Bronchial epithelial cell (primary cell): ENCODE data around the gene IPO13. TPM values are rescaled to one million over a fixed set of nuclear protein-coding genes. Genes with fewer than 3 reads are reported as not detected.

Experiments
- DNase-seq: peaks from one replicate; pipeline ENCODE4 v3.0.0-alpha.2; 2010; ENCODE audit warnings: low read depth
- FAIRE-seq: peaks from 2 replicates; lab custom pipeline; 2011; peaks lifted over from hg19 to GRCh38; lab: Jason Lieb, UNC
- H3K27me3 ChIP-seq: 2 replicates; pipeline ENCODE4 v1.5.1; 2011; ENCODE audit warnings: low read length; ENCODE audit not compliant: control insufficient read depth, insufficient read depth
- H3K36me3 ChIP-seq: 2 replicates; pipeline ENCODE4 v1.5.1; 2011; ENCODE audit warnings: low read length; ENCODE audit not compliant: control insufficient read depth, insufficient read depth
- H3K4me3 ChIP-seq: 2 replicates; pipeline ENCODE4 v1.5.1; 2011; ENCODE audit warnings: mild to moderate bottlenecking, low read depth, low read length, control low read depth
- total RNA-seq: library from RNA; depleted of rRNA; stranded (reverse); fragments of >200 nt; gene quantifications from 2 replicates; pipeline ENCODE4 v1.2.1, GENCODE V29; 2014
- TF ChIP-seq, protein P1 (sequence below): IDR thresholded peaks from 2 replicates; pipeline ENCODE4 v1.5.1; 2011; ENCODE audit warnings: mild to moderate bottlenecking, moderate library complexity, low read length, control low read depth, inconsistent platforms; ENCODE audit not compliant: insufficient read depth, severe bottlenecking

IPO13 gene
- total RNA-seq, 1 donor from 2014 or later = 13.2 TPM

DNA sequence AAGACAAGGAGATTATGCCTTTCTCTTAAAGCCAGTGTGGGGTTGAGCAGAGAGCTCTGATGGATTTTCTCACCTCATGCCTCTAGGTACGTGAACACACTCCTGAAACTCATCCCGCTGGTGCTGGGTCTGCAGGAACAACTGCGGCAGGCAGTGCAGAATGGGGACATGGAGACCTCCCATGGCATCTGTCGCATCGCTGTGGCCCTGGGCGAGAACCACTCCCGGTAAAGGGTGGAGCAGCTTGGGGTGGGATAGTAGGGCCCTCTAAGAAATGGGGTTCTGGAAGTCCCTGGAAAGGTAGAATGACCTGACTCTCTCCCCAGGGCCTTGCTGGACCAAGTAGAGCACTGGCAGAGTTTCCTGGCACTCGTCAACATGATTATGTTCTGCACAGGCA lies 9.5 kb downstream of the IPO13 start:
- Histone ChIP-seq H3K4me3 (no peak overlapping the region), H3K36me3 (peaks cover 12% of the 10 kb centered on the region), H3K27me3 (no peaks in the 10 kb centered on the region)
- DNase-seq (no peak), FAIRE-seq (no peak)
- TF ChIP-seq, protein P1, sequence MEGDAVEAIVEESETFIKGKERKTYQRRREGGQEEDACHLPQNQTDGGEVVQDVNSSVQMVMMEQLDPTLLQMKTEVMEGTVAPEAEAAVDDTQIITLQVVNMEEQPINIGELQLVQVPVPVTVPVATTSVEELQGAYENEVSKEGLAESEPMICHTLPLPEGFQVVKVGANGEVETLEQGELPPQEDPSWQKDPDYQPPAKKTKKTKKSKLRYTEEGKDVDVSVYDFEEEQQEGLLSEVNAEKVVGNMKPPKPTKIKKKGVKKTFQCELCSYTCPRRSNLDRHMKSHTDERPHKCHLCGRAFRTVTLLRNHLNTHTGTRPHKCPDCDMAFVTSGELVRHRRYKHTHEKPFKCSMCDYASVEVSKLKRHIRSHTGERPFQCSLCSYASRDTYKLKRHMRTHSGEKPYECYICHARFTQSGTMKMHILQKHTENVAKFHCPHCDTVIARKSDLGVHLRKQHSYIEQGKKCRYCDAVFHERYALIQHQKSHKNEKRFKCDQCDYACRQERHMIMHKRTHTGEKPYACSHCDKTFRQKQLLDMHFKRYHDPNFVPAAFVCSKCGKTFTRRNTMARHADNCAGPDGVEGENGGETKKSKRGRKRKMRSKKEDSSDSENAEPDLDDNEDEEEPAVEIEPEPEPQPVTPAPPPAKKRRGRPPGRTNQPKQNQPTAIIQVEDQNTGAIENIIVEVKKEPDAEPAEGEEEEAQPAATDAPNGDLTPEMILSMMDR = no peak

DNA sequence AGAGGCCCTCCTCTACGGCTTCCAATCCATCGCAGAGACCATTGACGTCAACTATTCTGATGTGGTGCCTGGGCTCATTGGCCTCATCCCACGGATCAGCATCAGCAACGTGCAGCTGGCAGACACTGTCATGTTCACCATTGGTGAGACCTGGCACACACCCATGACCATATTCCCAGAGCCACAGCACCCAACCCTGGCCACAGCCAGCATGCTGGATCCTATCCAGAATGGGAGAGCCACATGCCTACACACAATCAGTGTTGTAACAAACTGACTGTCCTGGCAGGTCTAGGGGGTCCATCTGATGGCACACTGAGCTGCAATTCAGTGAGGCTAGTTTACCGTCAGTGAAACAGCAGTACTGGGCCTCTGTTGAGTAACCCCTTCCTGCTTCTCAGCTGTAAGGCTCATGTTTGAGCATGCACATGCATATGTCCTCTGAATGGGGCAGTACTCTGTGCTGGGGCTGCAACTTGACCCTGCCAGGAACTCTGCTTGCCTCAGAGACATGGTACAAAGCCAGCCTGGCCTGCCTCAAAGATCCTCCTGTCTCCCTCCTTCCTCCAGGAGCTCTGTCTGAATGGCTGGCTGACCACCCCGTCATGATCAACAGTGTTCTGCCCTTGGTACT lies 10.8 kb downstream of the IPO13 start:
- Histone ChIP-seq H3K36me3 (peaks cover 18% of the 10 kb centered on the region), H3K27me3 (no peaks in the 10 kb centered on the region), H3K4me3 (no peak overlapping the region)
- TF ChIP-seq, protein P1 = no peak
- FAIRE-seq (peak; percentile 97), DNase-seq (peak; percentile 78)

DNA sequence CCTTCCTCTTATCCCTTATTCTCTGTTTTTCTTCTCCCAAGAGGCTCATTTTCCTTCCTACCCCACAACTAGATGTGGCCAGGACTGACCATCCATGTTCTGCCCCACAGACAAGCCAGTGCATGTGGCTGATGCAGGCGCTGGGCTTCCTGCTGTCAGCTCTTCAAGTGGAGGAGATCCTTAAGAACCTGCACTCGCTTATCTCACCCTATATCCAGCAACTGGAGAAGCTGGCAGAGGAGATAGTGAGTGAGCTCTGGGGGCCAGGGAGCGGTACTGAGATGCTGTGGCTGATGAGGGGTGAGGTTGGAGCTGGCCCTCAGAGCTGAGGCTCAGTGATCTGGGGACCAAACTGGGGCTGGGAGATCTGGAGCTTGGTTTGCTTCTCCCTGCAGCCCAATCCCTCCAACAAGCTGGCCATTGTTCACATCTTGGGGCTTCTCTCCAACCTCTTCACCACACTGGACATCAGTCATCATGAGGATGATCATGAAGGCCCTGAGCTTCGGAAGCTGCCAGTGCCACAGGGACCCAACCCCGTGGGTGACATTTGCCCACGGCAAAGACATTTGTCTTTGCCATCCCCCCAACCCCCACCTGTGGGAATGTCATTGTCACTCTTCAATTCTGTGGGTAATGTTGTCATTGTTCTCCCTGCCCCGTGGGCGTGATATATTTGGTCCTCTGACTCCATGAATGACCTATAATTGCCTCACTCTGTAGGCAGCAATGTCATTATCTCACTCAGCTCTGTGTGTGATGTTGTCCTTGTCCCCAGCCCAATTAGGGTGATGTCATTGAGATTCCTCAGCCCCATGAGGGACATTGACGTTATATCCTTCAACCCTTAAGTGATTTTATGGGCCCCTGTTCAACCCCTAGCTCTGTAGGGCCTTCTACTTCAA lies 11.9 kb downstream of the IPO13 start:
- DNase-seq = no peak
- TF ChIP-seq, protein P1 = no peak
- no peak overlapping the region for H3K4me3 ChIP-seq
- peaks cover 20% of the 10 kb centered on the region for H3K36me3 ChIP-seq
- peak; percentile 52 for FAIRE-seq
- no peaks in the 10 kb centered on the region for H3K27me3 ChIP-seq

DNA sequence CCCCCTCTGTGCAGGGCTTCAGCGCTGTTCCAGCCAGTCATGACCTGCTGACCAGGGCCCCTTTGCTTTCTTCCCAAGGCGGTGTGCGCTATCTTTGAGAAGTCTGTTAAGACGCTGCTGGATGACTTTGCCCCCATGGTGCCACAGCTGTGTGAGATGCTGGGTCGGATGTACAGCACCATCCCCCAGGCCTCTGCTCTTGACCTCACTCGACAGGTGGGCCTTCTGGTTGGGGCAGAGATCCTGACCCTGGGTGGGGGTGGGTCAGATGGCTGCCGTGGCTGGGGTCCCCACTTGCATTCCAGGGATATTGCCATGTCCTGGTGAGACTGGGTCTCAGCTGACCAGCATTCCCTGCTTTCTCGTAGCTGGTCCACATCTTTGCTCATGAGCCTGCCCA lies 14.0 kb downstream of the IPO13 start:
- FAIRE-seq (no peak), DNase-seq (no peak)
- TF ChIP-seq, protein P1 = no peak
- Histone ChIP-seq H3K4me3 (no peak overlapping the region), H3K27me3 (no peaks in the 10 kb centered on the region), H3K36me3 (peaks cover 23% of the 10 kb centered on the region)

DNA sequence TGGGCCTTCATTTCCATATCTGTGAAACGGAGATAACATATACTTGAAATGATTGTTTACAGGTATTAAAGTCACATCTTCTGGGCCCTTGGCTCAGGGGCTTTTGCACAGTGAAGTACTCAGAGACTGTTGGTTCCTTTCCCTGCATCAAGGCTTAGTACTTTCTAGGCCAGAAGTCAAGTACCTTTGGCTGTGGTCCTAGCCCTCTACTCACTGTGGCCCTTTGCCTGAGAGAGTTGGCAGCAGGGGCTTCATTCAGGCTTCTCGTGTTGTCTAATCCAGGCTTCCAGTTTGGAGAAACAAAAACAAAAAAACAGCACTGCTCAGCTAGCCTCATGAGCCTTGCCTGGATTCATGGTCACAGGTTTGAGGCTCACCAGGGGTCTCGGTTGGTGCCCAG lies 14.9 kb downstream of the IPO13 start:
- Histone ChIP-seq H3K36me3 (peaks cover 25% of the 10 kb centered on the region), H3K27me3 (no peaks in the 10 kb centered on the region), H3K4me3 (no peak overlapping the region)
- TF ChIP-seq, protein P1 = no peak
- FAIRE-seq (no peak), DNase-seq (no peak)
